Mammary epithelial cell (primary cell): ENCODE data around the gene MRPL10.

Experiments
- EZH2 ChIP-seq: IDR thresholded peaks from 2 replicates; pipeline ENCODE4 v1.6.1; 2012; ENCODE audit warnings: low read length, inconsistent platforms, borderline replicate concordance
- TF ChIP-seq, protein P1 (sequence below), 2 donors: IDR thresholded peaks in 1 of 2; conservative IDR thresholded peaks in 1 of 2; 2 replicates each; pipeline ENCODE4 v1.5.1; 2011 to 2012; ENCODE audit warnings: inconsistent platforms in 2 of 2, low read length in 2 of 2, mild to moderate bottlenecking in 2 of 2, control low read depth in 1 of 2, low read depth in 1 of 2; ENCODE audit not compliant: insufficient read depth in 1 of 2; ENCODE audit errors: extremely low read depth in 1 of 2

DNA sequence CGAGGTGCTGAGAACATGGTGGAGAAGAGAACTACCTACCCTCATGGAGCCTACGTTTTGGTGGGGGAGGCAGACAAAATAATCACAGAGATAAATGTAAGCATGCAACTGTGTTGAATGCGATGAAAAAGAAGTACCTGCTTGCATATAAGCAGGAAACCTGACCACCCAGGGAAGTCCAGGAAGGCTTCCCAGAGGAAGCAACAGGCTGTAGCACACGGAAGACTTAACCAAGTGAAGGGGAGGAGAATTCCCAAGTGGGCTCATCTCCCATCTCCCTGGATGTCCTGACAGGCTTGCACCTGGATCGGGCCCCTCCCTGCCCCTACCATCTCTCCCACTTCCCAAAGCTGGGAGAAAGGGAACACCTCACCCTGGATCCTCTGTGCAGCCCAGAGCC is 7.7 kb upstream of the MRPL10 start:
- TF ChIP-seq, protein P1, sequence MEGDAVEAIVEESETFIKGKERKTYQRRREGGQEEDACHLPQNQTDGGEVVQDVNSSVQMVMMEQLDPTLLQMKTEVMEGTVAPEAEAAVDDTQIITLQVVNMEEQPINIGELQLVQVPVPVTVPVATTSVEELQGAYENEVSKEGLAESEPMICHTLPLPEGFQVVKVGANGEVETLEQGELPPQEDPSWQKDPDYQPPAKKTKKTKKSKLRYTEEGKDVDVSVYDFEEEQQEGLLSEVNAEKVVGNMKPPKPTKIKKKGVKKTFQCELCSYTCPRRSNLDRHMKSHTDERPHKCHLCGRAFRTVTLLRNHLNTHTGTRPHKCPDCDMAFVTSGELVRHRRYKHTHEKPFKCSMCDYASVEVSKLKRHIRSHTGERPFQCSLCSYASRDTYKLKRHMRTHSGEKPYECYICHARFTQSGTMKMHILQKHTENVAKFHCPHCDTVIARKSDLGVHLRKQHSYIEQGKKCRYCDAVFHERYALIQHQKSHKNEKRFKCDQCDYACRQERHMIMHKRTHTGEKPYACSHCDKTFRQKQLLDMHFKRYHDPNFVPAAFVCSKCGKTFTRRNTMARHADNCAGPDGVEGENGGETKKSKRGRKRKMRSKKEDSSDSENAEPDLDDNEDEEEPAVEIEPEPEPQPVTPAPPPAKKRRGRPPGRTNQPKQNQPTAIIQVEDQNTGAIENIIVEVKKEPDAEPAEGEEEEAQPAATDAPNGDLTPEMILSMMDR (conservative IDR thresholded peaks at IDR 0.05 in 1 of 2, IDR thresholded peaks at IDR 0.05 in 1 of 2; ENCODE audit: extremely low read depth in 1 of 2, insufficient read depth in 1 of 2, low read depth in 1 of 2, low read length in 2 of 2): no peak
- no peak for TF ChIP-seq EZH2
